WERI-Rb-1 (cell line): ENCODE results near the gene KLHL6.

Experiments used
- DNase-seq: peaks from one replicate; pipeline ENCODE4 v3.0.0-alpha.2; 2020
- H3K27ac ChIP-seq: fragments of 250-450 bp; sonication (Bioruptor Pico); 2 replicates; pipeline ENCODE4 v1.5.1; 2020; ENCODE audit warnings: mild to moderate bottlenecking, moderate library complexity
- H3K27me3 ChIP-seq: fragments of 250-450 bp; sonication (Bioruptor Pico); 2 replicates; pipeline ENCODE4 v1.5.1; 2021; ENCODE audit warnings: mild to moderate bottlenecking, low read depth, moderate library complexity; ENCODE audit not compliant: insufficient read depth, severe bottlenecking
- H3K36me3 ChIP-seq: fragments of 250-450 bp; sonication (Bioruptor Pico); 2 replicates; pipeline ENCODE4 v1.5.1; 2020; ENCODE audit warnings: mild to moderate bottlenecking, moderate library complexity
- H3K4me3 ChIP-seq: 2 replicates; pipeline ENCODE4 v1.5.1; 2011; ENCODE audit warnings: low read depth, mild to moderate bottlenecking, control low read depth, low read length
- H3K9me3 ChIP-seq: fragments of 250-450 bp; sonication (Bioruptor Pico); 2 replicates; pipeline ENCODE4 v1.5.1; 2021; ENCODE audit warnings: mild to moderate bottlenecking, moderate library complexity; ENCODE audit not compliant: severe bottlenecking
- TF ChIP-seq, protein P1 (sequence below): IDR thresholded peaks from 2 replicates; pipeline ENCODE4 v1.5.1; 2011; ENCODE audit warnings: low read depth, mild to moderate bottlenecking, control low read depth, inconsistent platforms, low read length

The KLHL6 gene

DNA sequence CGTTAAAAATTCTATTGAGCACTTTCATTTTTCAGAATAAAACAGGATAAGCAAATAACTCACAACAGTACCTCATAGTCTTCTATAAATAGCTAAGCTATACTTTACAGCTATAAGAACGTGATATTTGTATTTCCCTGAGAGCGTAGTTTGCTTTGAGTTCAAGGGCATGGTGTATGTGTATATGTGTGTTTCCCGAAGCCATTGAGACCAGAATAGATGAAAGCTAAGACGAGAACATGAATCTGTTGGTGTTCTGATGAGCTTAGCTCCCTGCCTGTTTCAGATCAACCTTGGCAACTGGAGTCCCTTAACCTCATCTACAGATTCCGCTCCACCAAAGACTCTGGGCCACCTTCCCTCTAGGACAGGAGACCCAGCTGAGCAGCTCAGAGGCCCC lies 67.6 kb downstream of the KLHL6 start:
- no peaks in the 10 kb centered on the region for H3K27me3 ChIP-seq
- H3K27ac ChIP-seq: no peak overlapping the region
- no peak for DNase-seq
- H3K4me3 ChIP-seq: no peak overlapping the region
- TF ChIP-seq, protein P1, sequence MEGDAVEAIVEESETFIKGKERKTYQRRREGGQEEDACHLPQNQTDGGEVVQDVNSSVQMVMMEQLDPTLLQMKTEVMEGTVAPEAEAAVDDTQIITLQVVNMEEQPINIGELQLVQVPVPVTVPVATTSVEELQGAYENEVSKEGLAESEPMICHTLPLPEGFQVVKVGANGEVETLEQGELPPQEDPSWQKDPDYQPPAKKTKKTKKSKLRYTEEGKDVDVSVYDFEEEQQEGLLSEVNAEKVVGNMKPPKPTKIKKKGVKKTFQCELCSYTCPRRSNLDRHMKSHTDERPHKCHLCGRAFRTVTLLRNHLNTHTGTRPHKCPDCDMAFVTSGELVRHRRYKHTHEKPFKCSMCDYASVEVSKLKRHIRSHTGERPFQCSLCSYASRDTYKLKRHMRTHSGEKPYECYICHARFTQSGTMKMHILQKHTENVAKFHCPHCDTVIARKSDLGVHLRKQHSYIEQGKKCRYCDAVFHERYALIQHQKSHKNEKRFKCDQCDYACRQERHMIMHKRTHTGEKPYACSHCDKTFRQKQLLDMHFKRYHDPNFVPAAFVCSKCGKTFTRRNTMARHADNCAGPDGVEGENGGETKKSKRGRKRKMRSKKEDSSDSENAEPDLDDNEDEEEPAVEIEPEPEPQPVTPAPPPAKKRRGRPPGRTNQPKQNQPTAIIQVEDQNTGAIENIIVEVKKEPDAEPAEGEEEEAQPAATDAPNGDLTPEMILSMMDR: no peak
- H3K36me3 ChIP-seq: no peaks in the 10 kb centered on the region
- H3K9me3 ChIP-seq: no peaks in the 10 kb centered on the region

DNA sequence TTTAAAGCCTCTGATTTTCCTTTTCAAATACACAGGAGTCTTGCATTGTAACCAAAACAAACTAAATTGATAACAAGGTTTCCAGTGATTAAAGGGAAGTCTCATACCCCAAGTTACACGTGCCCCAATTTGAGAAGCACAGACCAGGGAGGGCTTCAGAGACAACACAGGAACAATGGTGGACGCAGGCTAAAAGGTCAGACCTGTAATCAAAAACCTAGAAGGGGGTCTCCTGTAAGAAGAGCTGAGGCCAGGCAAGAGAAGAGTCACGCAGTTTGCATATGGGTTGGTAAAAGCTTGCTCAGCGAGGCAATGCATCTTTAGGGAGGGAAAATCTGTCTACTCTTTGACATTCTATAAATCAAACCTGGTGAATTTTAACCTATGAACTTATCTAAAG lies 68.5 kb downstream of the KLHL6 start:
- no peaks in the 10 kb centered on the region for H3K36me3 ChIP-seq
- no peaks in the 10 kb centered on the region for H3K9me3 ChIP-seq
- no peak overlapping the region for H3K27ac ChIP-seq
- H3K4me3 ChIP-seq: no peak overlapping the region
- no peak for DNase-seq
- H3K27me3 ChIP-seq: no peaks in the 10 kb centered on the region
- TF ChIP-seq, protein P1: no peak

DNA sequence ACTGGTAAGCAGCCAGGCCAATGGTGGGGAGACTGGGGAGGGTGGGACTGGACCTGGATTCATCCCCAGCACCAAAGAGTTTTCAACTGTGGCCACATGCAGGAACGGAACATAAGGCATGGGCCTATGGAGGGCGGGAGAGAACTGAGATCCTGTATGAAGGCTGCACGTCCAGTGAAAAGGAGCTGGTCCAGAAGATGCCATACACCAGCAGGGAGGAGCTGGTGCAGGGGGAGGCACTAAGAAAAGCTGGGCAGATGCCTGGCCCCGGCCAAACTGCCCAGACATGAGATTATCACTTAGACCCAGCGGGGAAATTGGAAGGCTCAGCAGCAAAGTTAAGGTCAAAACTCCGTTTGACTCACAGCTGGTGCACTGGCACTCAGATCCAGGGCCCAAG lies 69.0 kb downstream of the KLHL6 start:
- TF ChIP-seq, protein P1: no peak
- H3K27me3 ChIP-seq: no peaks in the 10 kb centered on the region
- no peaks in the 10 kb centered on the region for H3K9me3 ChIP-seq
- H3K4me3 ChIP-seq: no peak overlapping the region
- H3K36me3 ChIP-seq: no peaks in the 10 kb centered on the region
- H3K27ac ChIP-seq: no peak overlapping the region
- no peak for DNase-seq

- H3K27me3 ChIP-seq: no peaks in the 10 kb centered on the region
- no peak overlapping the region for H3K27ac ChIP-seq
- TF ChIP-seq, protein P1: no peak
- no peak overlapping the region for H3K4me3 ChIP-seq
- no peak for DNase-seq
- H3K9me3 ChIP-seq: peaks cover 2% of the 10 kb centered on the region
- no peaks in the 10 kb centered on the region for H3K36me3 ChIP-seq
These were observed 69.9 kb downstream of the KLHL6 start for GRCh38 chr3:183485585-183485984.

GRCh38 chr3:183485093-183485492 lies 70.4 kb downstream of the KLHL6 start:
- no peak for DNase-seq
- no peaks in the 10 kb centered on the region for H3K27me3 ChIP-seq
- TF ChIP-seq, protein P1: no peak
- H3K4me3 ChIP-seq: no peak overlapping the region
- H3K9me3 ChIP-seq: peaks cover 2% of the 10 kb centered on the region
- H3K36me3 ChIP-seq: no peaks in the 10 kb centered on the region
- no peak overlapping the region for H3K27ac ChIP-seq

GRCh38 chr3:183484431-183485075 lies 71.0 kb downstream of the KLHL6 start:
- no peak for DNase-seq
- TF ChIP-seq, protein P1: no peak
- Histone ChIP-seq H3K27ac (no peak overlapping the region), H3K9me3 (peaks cover 2% of the 10 kb centered on the region), H3K4me3 (no peak overlapping the region), H3K36me3 (no peaks in the 10 kb centered on the region), H3K27me3 (no peaks in the 10 kb centered on the region)
